Left ventricle myocardium inferior (tissue), 1 donor: ENCODE results near the gene CPB1. TPM values are rescaled to one million over a fixed set of nuclear protein-coding genes. Genes with fewer than 3 reads are reported as not detected.

Experiments
- DNase-seq: peaks from one replicate; pipeline ENCODE4 v3.0.0-alpha.2; 2020
- H3K27ac ChIP-seq: fragments of 200-600 bp; replicated peaks from 2 replicates; pipeline ENCODE4 v1.8.0; 2021
- H3K27me3 ChIP-seq: fragments of 200-600 bp; 2 replicates; pipeline ENCODE4 v1.8.0; 2021; ENCODE audit warnings: low read depth
- H3K36me3 ChIP-seq: fragments of 200-600 bp; 2 replicates; pipeline ENCODE4 v1.8.0; 2021
- H3K4me1 ChIP-seq: fragments of 200-600 bp; 2 replicates; pipeline ENCODE4 v1.8.0; 2021
- H3K4me3 ChIP-seq: fragments of 200-600 bp; 2 replicates; pipeline ENCODE4 v1.8.0; 2021; ENCODE audit warnings: mild to moderate bottlenecking, moderate library complexity
- H3K9me3 ChIP-seq: fragments of 200-600 bp; replicated peaks from 2 replicates; pipeline ENCODE4 v1.8.0; 2021
- CTCF ChIP-seq: fragments of 200-600 bp; IDR thresholded peaks from 2 replicates; pipeline ENCODE4 v1.8.0; 2021; ENCODE audit warnings: antibody characterized with exemption, mild to moderate bottlenecking, borderline replicate concordance
- intact Hi-C: fragments of 100-400 bp; cut with micrococcal nuclease; formaldehyde crosslinking; loops from one replicate; pipeline ENCODE4 v1.11.0; 2022
- total RNA-seq: library from RNA; stranded (reverse); fragmentation: NEBNext Ultra II Directional; extraction: Animal tissue kit (Norgen Biotek cat#: 25700); gene quantifications from one replicate; pipeline ENCODE4 v1.2.1, GENCODE V29; 2021
- donor health status: DM: no; HTN: yes; CAD: no; lungs with severe emphysema.

CPB1 gene
- total RNA-seq, 1 donor from 2014 or later: not detected

- no peak for DNase-seq
- H3K4me3 ChIP-seq: no peak overlapping the region
- intact Hi-C loops: no loop called here
- TF ChIP-seq CTCF: no peak
- H3K9me3 ChIP-seq: peaks cover 10% of the 10 kb centered on the region
- H3K27me3 ChIP-seq: peaks cover 16% of the 10 kb centered on the region
- H3K4me1 ChIP-seq: no peaks in the 10 kb centered on the region
- no peaks in the 10 kb centered on the region for H3K36me3 ChIP-seq
- H3K27ac ChIP-seq: no peak overlapping the region
These were observed 68.5 kb downstream of the CPB1 start for GRCh38 chr3:148896062-148896461.

- intact Hi-C loops: no loop called here
- Histone ChIP-seq H3K9me3 (no peaks in the 10 kb centered on the region), H3K27ac (no peak overlapping the region), H3K36me3 (no peaks in the 10 kb centered on the region), H3K4me3 (no peak overlapping the region), H3K27me3 (peaks cover 11% of the 10 kb centered on the region), H3K4me1 (no peaks in the 10 kb centered on the region)
- DNase-seq: no peak
- TF ChIP-seq CTCF: no peak
These were observed 74.6 kb downstream of the CPB1 start for GRCh38 chr3:148901987-148902791.

- Histone ChIP-seq H3K9me3 (no peaks in the 10 kb centered on the region), H3K36me3 (no peaks in the 10 kb centered on the region), H3K27ac (no peak overlapping the region), H3K4me3 (no peak overlapping the region), H3K4me1 (no peaks in the 10 kb centered on the region), H3K27me3 (peaks cover 7% of the 10 kb centered on the region)
- intact Hi-C loops: no loop called here
- TF ChIP-seq CTCF: no peak
- DNase-seq: no peak
These were observed 75.4 kb downstream of the CPB1 start for GRCh38 chr3:148903022-148903442.

GRCh38 chr3:148903941-148904340 lies 76.3 kb downstream of the CPB1 start:
- Histone ChIP-seq H3K27me3 (peaks cover 15% of the 10 kb centered on the region), H3K27ac (no peak overlapping the region), H3K4me1 (no peaks in the 10 kb centered on the region), H3K9me3 (no peaks in the 10 kb centered on the region), H3K4me3 (no peak overlapping the region), H3K36me3 (no peaks in the 10 kb centered on the region)
- TF ChIP-seq CTCF: no peak
- DNase-seq: no peak
- intact Hi-C loops: no loop called here

GRCh38 chr3:148906667-148907066 lies 79.1 kb downstream of the CPB1 start:
- H3K27ac ChIP-seq: no peak overlapping the region
- intact Hi-C loops: no loop called here
- no peaks in the 10 kb centered on the region for H3K36me3 ChIP-seq
- no peak overlapping the region for H3K4me3 ChIP-seq
- peaks cover 28% of the 10 kb centered on the region for H3K27me3 ChIP-seq
- H3K9me3 ChIP-seq: no peaks in the 10 kb centered on the region
- TF ChIP-seq CTCF: no peak
- no peaks in the 10 kb centered on the region for H3K4me1 ChIP-seq
- DNase-seq: no peak

Other genes with a start within 250 kb of the CPB1 start
- gene AGTR1, start 129.9 kb upstream of the CPB1 start, total RNA-seq: 1.2 TPM
- 1.4 TPM for gene CPA3, start 37.5 kb downstream of the CPB1 start, total RNA-seq
- 155 TPM for gene GYG1, start 163.7 kb downstream of the CPB1 start, total RNA-seq